Activated CD4-positive, alpha-beta T cell treated with anti-CD3 and anti-CD28 coated beads, Interleukin-2, amount 50 U/mL, for 4 hours (primary cell): ENCODE measurements around the gene AGAP2.
"Not testable (repeated sequence)": the region's sequence is repeated elsewhere in the genome, so short reads cannot be mapped to it uniquely, and the experiment has no call there.

Experiments
- DNase-seq, 2 experiments: peaks; one replicate each; pipeline ENCODE4 v3.0.0-alpha.2; 2020

Gene AGAP2

GRCh38 chr12:57721846-57722608 lies 16.5 kb downstream of the AGAP2 start:
- not testable (repeated sequence) for DNase-seq

GRCh38 chr12:57720606-57721595 lies 17.6 kb downstream of the AGAP2 start:
- no peak for DNase-seq

DNA sequence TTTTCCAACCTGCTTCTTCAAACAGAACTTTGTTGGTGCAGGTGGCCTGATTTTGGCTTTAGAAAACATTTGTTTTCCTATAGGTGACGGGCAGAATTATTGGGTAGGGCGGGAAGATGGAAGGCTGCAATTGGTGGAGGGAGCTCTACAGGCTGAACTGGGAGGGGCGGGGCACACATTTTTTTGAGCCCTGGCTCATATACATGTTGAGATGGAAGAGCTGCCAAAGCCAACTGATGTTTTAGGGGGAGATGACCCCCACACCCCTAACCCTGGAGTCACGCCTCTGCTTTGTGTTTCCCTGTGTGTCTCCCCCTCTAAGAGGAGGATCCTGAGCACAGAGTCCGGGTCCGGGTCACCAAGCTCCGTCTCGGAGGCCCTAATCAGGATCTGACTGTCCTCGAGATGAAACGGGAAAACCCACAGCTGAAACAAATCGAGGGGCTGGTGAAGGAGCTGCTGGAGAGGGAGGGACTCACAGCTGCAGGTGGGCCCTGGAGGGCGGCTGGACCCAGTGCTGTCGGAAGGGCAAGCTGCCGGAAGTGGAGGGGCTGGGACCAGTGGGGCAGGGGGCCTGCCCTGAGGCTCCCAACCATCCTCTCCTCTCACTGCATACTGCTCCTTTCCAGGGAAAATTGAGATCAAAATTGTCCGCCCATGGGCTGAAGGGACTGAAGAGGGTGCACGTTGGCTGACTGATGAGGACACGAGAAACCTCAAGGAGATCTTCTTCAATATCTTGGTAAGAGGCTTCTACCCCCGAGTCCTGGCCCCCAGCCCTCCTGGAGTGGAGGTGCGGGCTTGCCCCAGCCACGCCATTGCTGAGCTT lies 18.6 kb downstream of the AGAP2 start:
- no peak for DNase-seq

DNA sequence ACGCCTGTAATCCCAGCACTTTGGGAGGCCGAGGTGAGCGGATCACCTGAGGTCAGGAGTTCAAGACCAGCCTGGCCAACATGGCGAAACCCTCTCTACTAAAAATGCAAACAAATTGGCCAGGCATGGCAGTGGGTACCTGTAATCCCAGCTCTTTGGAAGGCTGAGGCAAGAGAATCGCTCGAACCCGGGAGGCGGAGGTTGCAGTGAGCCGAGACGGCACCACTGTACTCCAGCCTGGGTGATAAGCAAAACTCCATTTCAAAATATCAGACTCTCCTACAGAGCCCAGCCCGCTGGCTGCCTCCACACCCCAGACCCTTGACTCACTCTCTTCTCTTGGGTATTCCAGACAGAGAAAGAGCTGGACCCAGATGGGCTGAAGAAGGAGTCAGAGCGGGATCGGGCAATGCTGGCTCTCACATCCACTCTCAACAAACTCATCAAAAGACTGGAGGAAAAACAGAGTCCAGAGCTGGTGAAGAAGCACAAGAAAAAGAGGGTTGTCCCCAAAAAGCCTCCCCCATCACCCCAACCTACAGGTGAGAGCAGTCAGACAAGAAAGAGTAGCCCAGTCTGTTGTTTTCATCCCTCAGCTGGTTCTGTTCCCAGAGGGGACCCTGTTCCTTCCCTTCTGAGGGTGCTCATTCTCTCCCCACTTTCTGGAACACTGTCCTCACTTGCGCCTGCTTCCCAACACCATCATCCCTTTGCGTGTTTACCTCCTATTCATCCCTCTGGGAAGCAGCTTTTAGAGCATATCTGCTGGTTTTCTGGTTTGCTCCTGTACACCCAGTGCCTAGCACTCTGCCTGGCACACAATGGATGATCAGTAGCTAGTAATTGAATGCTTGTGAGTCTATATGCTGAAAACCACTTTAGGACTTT lies 19.7 kb downstream of the AGAP2 start:
- DNase-seq = no peak

DNA sequence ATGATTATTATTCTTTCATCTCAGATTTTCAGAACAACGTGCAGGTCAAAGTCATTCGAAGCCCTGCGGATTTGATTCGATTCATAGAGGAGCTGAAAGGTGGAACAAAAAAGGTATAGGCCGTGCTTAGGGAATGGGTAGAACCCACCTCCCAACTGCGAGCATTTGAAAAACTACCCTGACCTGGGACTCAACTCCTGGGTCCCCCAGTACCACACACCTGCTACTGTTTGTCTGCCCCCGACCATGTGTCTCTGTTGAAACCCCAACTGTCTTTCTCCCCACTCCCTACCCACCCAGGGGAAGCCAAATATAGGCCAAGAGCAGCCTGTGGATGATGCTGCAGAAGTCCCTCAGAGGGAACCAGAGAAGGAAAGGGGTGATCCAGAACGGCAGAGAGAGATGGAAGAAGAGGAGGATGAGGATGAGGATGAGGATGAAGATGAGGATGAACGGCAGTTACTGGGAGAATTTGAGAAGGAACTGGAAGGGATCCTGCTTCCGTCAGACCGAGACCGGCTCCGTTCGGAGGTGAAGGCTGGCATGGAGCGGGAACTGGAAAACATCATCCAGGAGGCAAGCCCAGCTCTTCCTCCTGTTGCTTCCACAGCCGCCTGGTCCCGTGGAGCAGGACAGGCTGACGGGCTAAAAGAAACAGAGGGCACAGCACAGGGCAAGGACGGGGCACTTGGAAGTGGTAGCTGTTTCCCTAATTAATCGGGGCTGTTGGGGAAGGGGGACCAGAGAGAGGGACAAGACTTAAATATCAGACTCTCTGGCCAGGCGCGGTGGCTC lies 20.5 kb downstream of the AGAP2 start:
- no peak for DNase-seq

- DNase-seq = no peak
Measured at GRCh38 chr12:57717131-57717530, 21.4 kb downstream of the AGAP2 start.

DNA sequence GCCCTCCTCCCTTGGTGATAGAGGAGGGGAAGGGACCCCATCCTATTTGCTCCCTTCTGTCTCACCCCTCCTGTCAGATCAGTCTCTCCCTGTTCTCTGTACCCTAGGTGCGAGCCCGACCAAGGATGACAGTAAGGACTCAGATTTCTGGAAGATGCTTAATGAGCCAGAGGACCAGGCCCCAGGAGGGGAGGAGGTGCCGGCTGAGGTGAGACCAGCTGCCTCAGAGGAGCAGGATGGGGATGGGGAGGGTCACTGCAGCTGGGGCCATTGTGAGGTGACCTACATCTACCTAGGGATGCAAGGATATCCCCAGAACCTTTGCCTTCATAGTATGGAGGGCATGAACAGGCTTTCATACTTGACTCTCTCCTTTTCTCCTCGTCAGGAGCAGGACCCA lies 22.2 kb downstream of the AGAP2 start:
- DNase-seq = no peak

GRCh38 chr12:57715786-57716185 lies 22.8 kb downstream of the AGAP2 start:
- no peak for DNase-seq

DNA sequence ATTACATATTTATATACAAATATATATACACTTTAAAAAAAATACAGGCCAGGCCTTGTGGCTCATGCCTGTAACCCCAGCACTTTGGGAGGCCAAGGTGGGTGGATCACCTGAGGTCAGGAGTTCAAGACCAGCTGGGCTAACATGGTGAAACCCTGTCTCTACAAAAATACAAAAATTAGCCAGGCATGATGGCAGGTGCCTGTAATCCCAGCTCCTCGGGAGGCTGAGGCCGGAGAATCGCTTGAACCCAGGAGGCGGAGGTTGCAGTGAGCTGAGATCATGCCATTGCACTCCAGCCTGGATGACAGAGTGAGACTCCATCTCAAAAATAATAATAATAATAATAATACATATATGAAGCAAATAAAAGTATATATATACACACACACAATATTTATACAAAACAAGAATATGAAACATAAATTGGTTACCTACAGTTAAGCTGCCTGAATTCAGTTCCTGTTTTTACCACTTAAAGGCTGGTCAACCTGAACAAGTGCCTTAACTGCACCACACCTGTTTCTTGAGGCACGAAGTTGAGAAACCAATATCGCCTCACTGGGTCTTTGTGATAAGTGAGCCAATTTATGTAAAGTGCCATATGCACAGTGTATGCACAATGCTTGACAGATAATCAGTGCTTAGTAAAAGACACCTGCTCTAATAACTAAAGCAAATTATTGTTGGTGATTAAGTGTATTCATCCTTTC lies 23.4 kb downstream of the AGAP2 start:
- not testable (repeated sequence) for DNase-seq

- no peak for DNase-seq
Measured at GRCh38 chr12:57713209-57713608, 25.3 kb downstream of the AGAP2 start.

GRCh38 chr12:57712701-57713100 lies 25.8 kb downstream of the AGAP2 start:
- no peak for DNase-seq

- no peak for DNase-seq
Measured at GRCh38 chr12:57708296-57708695, 30.2 kb downstream of the AGAP2 start.

- DNase-seq = no peak
Measured at GRCh38 chr12:57707250-57707649, 31.3 kb downstream of the AGAP2 start.

GRCh38 chr12:57700317-57700716 lies 38.2 kb downstream of the AGAP2 start:
- no peak for DNase-seq

GRCh38 chr12:57698414-57698813 lies 40.1 kb downstream of the AGAP2 start:
- no peak for DNase-seq

GRCh38 chr12:57697076-57697475 lies 41.5 kb downstream of the AGAP2 start:
- no peak for DNase-seq

- DNase-seq = no peak
Measured at GRCh38 chr12:57695770-57696432, 42.6 kb downstream of the AGAP2 start.

DNA sequence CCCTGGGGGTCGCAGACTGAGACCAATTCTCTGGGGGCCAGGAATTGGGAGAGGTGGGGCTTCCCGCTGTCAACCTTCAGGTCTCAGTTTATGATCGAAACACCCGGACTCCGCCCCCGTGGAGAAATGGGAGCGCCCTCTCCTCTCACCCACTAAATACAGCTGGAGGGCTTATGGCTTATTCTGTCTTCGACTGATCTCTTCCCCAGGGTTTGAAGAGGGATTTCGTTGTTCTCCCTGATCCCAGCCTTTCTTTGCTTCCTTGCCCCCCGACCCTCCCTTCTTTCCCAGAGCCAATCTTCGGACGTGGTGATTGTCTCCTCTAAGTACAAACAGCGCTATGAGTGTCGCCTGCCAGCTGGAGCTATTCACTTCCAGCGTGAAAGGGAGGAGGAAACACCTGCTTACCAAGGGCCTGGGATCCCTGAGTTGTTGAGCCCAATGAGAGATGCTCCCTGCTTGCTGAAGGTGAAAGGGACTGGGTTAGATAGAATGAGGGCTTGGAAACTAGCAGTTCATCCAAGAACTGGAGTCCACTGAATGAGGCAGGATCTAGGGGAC lies 44.0 kb downstream of the AGAP2 start:
- DNase-seq = no peak
